ENCODE measurements around the gene OVCA2. TPM values are rescaled to one million over a fixed set of nuclear protein-coding genes. Genes with fewer than 3 reads are reported as not detected.

OVCA2 gene
- total and polyA plus RNA-seq, 10 donors: 20.9 to 68.8 (median 35.6) TPM

DNA sequence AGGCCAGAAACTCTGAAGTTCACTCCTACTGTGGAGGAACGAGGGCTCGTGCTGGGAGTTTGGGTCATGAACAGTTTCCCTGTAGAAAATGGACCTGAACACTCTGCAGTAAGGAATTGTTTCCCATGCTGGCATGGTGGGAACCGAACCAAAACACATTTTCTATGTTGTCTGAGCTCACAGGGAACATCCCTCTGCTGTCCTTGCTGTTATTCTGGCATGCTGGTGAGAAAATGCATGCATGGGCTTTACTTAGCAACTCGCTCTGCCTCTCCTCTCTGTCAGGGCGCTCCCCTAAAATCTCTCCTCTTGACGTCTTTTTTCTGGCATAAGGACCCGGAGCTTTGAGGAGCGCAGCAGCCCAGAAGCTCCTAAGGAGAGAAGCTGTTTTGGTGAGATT is 22.1 kb upstream of the OVCA2 start:
- Histone ChIP-seq H3K27ac (no peak overlapping the region), H3K9me3 (no peaks in the 10 kb centered on the region), H3K27me3 (replicated peaks in 1 of 7) (peaks cover 0 to 69% (median 15%) of the 10 kb centered on the region in 7 donors), H3K4me1 (peaks cover 15 to 50% (median 37%) of the 10 kb centered on the region in 6 donors), H3K36me3 (no peaks in the 10 kb centered on the region), H3K4me3 (no peak overlapping the region)
- no peak for DNase-seq
- 81 to 94% (median 86%) methylated on average over 8 of the region's 8 CpGs for WGBS, 5 donors
- no peak for TF ChIP-seq POLR2A (IDR thresholded peaks at IDR 0.05)
- TF ChIP-seq POLR2AphosphoS5 (IDR thresholded peaks at IDR 0.05): no peak
- TF ChIP-seq CTCF (IDR thresholded peaks at IDR 0.05 in 8 of 11, conservative IDR thresholded peaks at IDR 0.05 in 3 of 11): no peak
- intact Hi-C loops (cut with DNase I; ENCODE audit: low total_unique reads): no loop called here

DNA sequence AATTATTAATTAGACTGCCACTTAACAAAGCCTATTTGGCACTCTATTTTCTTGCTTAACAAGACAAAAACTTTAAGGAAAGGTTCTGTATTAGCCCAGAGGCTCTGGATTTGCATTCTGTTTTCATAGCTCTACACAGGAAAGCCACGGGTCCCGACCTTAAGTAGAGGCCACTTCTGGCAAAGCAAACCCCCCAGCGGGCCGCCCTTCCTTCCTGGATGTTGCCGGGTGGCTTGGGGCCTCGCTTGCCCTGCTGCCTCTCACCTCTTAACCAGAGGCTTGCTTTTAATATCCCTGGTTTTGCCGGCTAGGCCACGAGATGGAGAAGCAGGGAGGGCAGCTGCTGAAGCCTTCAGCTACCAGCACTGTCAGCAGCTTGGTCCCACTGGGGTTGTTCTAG is 21.1 kb upstream of the OVCA2 start:
- H3K27ac ChIP-seq: peak overlapping the region in 2 of 8 donors; percentile 7 to 9
- no peaks in the 10 kb centered on the region for H3K36me3 ChIP-seq
- H3K9me3 ChIP-seq: no peaks in the 10 kb centered on the region
- WGBS, 5 donors: 12 to 21% (median 16%) methylated on average over 8 of the region's 8 CpGs
- TF ChIP-seq POLR2A (IDR thresholded peaks at IDR 0.05): no peak
- TF ChIP-seq POLR2AphosphoS5 (IDR thresholded peaks at IDR 0.05): peak; percentile 42 to 75 (median 53)
- no peak overlapping the region for H3K4me3 ChIP-seq
- intact Hi-C loops (cut with DNase I; ENCODE audit: low total_unique reads): no loop called here
- H3K4me1 ChIP-seq: peaks cover 20 to 59% (median 47%) of the 10 kb centered on the region in 6 donors
- DNase-seq: peak; percentile 80
- peaks cover 2 to 71% (median 25%) of the 10 kb centered on the region in 7 donors for H3K27me3 ChIP-seq (replicated peaks in 1 of 7)

DNA sequence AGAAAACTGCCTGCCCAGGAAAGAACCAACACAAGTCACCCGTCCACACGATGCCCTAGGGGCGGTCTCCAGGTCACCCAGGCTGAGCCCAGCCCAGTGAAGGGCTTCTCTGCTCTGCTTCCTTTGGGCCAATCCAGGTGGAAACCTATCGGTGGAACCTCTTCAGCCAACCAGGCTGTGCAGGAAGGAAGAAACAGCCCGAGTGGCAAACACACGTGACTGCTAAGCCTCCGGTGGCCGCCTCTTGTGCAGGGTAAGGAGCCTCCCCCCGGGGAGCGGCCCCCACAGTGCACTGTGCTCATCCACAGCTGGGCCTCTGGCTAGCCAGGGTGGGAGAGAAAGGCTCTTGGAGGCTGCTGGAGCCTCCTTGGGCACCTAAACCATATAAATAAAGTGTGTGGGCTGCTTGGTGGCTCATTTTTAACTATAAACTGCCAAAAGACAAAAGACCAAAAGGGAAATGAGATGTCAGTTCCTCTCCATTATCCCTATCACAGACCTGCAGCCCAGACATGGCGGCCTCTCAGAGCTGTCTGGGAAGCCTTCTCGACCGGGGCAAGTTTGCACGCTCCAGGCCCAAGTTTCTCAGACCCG is 19.1 kb upstream of the OVCA2 start:
- Histone ChIP-seq H3K27ac (no peak overlapping the region), H3K4me1 (peaks cover 25 to 66% (median 53%) of the 10 kb centered on the region in 6 donors)
- 34 to 41% (median 38%) methylated on average over 11 to 15 of the region's 15 CpGs for WGBS, 5 donors

DNA sequence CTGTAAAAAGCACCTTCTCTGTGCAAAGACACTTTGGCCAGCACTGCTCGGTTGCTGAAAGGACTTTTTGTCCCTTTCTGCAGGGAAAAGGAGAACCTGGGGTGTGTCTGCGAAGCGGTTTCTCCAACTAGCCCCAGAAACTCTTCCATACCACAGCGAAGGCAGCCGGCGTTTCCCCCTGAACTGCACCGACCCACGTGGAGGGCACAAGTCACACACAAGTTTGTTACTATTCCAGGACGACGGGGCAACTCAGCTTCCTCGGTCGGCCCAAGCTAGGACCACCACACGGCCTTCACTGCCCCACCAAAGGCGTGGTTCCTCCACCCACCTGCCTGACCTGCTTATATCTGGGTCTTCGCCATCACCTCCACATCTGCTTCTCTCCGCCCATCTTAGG is 18.6 kb upstream of the OVCA2 start:
- Histone ChIP-seq H3K4me3 (peak overlapping the region in 6 of 8 donors; percentile 33 to 84 (median 65)), H3K36me3 (no peaks in the 10 kb centered on the region), H3K27me3 (replicated peaks in 1 of 7) (peaks cover 2 to 77% (median 33%) of the 10 kb centered on the region in 7 donors), H3K4me1 (peaks cover 25 to 66% (median 53%) of the 10 kb centered on the region in 6 donors), H3K9me3 (no peaks in the 10 kb centered on the region), H3K27ac (no peak overlapping the region)
- 49 to 63% (median 58%) methylated on average over 16 of the region's 16 CpGs for WGBS, 5 donors
- no peak for DNase-seq
- intact Hi-C loops (cut with DNase I; ENCODE audit: low total_unique reads): no loop called here
- TF ChIP-seq CTCF (IDR thresholded peaks at IDR 0.05 in 8 of 11, conservative IDR thresholded peaks at IDR 0.05 in 3 of 11): no peak
- TF ChIP-seq POLR2A (IDR thresholded peaks at IDR 0.05): no peak
- TF ChIP-seq POLR2AphosphoS5 (IDR thresholded peaks at IDR 0.05): no peak

More for the DNA sequence above, 19.1 kb upstream of the OVCA2 start:
- intact Hi-C loops (cut with DNase I; ENCODE audit: low total_unique reads): no loop called here
- H3K4me3 ChIP-seq: no peak overlapping the region
- H3K36me3 ChIP-seq: no peaks in the 10 kb centered on the region
- peaks cover 2 to 77% (median 33%) of the 10 kb centered on the region in 7 donors for H3K27me3 ChIP-seq (replicated peaks in 1 of 7)
- H3K9me3 ChIP-seq: no peaks in the 10 kb centered on the region
- DNase-seq: no peak
- TF ChIP-seq POLR2A (IDR thresholded peaks at IDR 0.05): no peak
- TF ChIP-seq CTCF (IDR thresholded peaks at IDR 0.05 in 8 of 11, conservative IDR thresholded peaks at IDR 0.05 in 3 of 11): no peak
- TF ChIP-seq POLR2AphosphoS5 (IDR thresholded peaks at IDR 0.05): no peak

All from spleen (tissue), 11 donors.